Lung (tissue), 12 donors: ENCODE data around the gene GUCD1. TPM values are rescaled to one million over a fixed set of nuclear protein-coding genes. Genes with fewer than 3 reads are reported as not detected.
A peak's percentile ranks its signal among the peaks of the same experiment; 100 is the strongest.

Experiments
- ATAC-seq: fragments of 200-7000 bp; cut with Tn5 transposase; one replicate; pipeline ENCODE4 v1.9.1; 2020; ENCODE audit warnings: moderate number of reproducible peaks; ENCODE audit not compliant: insufficient read depth, low FRiP score
- DNase-seq, 3 donors: peaks; one replicate each; pipeline ENCODE4 v3.0.0-alpha.2; 2013 to 2017
- H3K27ac ChIP-seq, 2 donors: one replicate each; pipeline ENCODE4 v1.5.1; 2013; ENCODE audit warnings: mild to moderate bottlenecking in 2 of 2, moderate library complexity in 2 of 2, control low read depth in 1 of 2, inconsistent platforms in 1 of 2, low read depth in 1 of 2, low read length in 1 of 2
- H3K27me3 ChIP-seq, 3 donors: one replicate each; pipeline ENCODE4 v1.5.1; 2013; ENCODE audit warnings: low read length in 2 of 3; ENCODE audit not compliant: control insufficient read depth in 3 of 3, insufficient read depth in 3 of 3
- H3K36me3 ChIP-seq, 4 donors: one replicate each; pipeline ENCODE4 v1.5.1; 2013; ENCODE audit warnings: low read length in 4 of 4, mild to moderate bottlenecking in 1 of 4, moderate library complexity in 1 of 4; ENCODE audit not compliant: control insufficient read depth in 4 of 4, insufficient read depth in 4 of 4
- H3K4me1 ChIP-seq, 5 donors: one replicate each; pipeline ENCODE4 v1.5.1; 2013; ENCODE audit warnings: low read length in 5 of 5, mild to moderate bottlenecking in 2 of 5, moderate library complexity in 1 of 5; ENCODE audit not compliant: control insufficient read depth in 5 of 5, insufficient read depth in 5 of 5
- H3K4me3 ChIP-seq: one replicate; pipeline ENCODE4 v1.5.1; 2013; ENCODE audit warnings: mild to moderate bottlenecking, control low read depth, moderate library complexity
- H3K9ac ChIP-seq, 2 donors: one replicate each; pipeline ENCODE4 v1.5.1; 2013; ENCODE audit warnings: low read length in 2 of 2, control low read depth in 1 of 2; ENCODE audit not compliant: insufficient read depth in 1 of 2
- H3K9me3 ChIP-seq, 4 donors: one replicate each; pipeline ENCODE4 v1.5.1; 2013; ENCODE audit warnings: low read length in 3 of 4, mild to moderate bottlenecking in 1 of 4, moderate library complexity in 1 of 4; ENCODE audit not compliant: control insufficient read depth in 4 of 4, insufficient read depth in 3 of 4
- CTCF ChIP-seq: IDR thresholded peaks from 2 replicates; pipeline ENCODE4 v1.5.1; 2012; ENCODE audit warnings: mild to moderate bottlenecking; ENCODE audit errors: control extremely low read depth, extremely low read depth
- WGBS, 2 donors: extraction: QIAGEN DNeasy Blood & Tissue Kit; methylation state at CpG; one replicate each; pipeline ENCODE4 v1.1.7; 2013; 5-methylcytosine and 5-hydroxymethylcytosine counted together
- polyA plus RNA-seq, 2 donors: library from polyadenylated mRNA; stranded (reverse); fragments of 200-250 nt; gene quantifications; one replicate each; pipeline ENCODE4 v1.2.1, GENCODE V29; 2013
- total RNA-seq, 2 donors: library from RNA; depleted of rRNA in 1 of 2; stranded (reverse); fragments of >200 nt in 1 of 2; gene quantifications; one replicate each; pipeline ENCODE4 v1.2.1, GENCODE V29; 2014 to 2021
- donor health status: control.
- donor health status: control.
- donor health status: Bipolar disorder and iron deficiency.
- donor health status: healthy.
- donor health status: DM: yes; HTN: yes; CAD: no.

The GUCD1 gene
- total and polyA plus RNA-seq, 4 donors: 87.8 to 130 (median 107) TPM

GRCh38 chr22:24589518-24590030 lies 34.6 kb upstream of the GUCD1 start:
- Histone ChIP-seq H3K4me3 (no peak overlapping the region), H3K27ac (no peak overlapping the region), H3K9ac (no peak overlapping the region), H3K9me3 (no peaks in the 10 kb centered on the region), H3K27me3 (no peaks in the 10 kb centered on the region), H3K4me1 (peaks cover 0 to 24% (median 9%) of the 10 kb centered on the region in 5 donors), H3K36me3 (peaks cover 0 to 25% (median 13%) of the 10 kb centered on the region in 4 donors)
- WGBS, 2 donors: 92 to 93% methylated on average over 7 of the region's 7 CpGs
- no peak for TF ChIP-seq CTCF
- ATAC-seq (no peak), DNase-seq (no peak)

GRCh38 chr22:24588757-24589481 lies 34.0 kb upstream of the GUCD1 start:
- WGBS, 2 donors: 93 to 95% methylated on average over 21 of the region's 21 CpGs
- Histone ChIP-seq H3K27ac (no peak overlapping the region), H3K36me3 (peaks cover 0 to 25% (median 13%) of the 10 kb centered on the region in 4 donors), H3K4me1 (peaks cover 0 to 18% (median 7%) of the 10 kb centered on the region in 5 donors), H3K4me3 (no peak overlapping the region), H3K9ac (no peak overlapping the region), H3K9me3 (no peaks in the 10 kb centered on the region), H3K27me3 (no peaks in the 10 kb centered on the region)
- DNase-seq (no peak), ATAC-seq (no peak)
- TF ChIP-seq CTCF: no peak

GRCh38 chr22:24588381-24588756 lies 33.4 kb upstream of the GUCD1 start:
- no peak overlapping the region for H3K27ac ChIP-seq
- H3K4me1 ChIP-seq: peaks cover 0 to 20% (median 9%) of the 10 kb centered on the region in 5 donors
- 64 to 81% methylated on average over 6 to 13 of the region's 13 CpGs for WGBS, 2 donors
- DNase-seq (peak in 2 of 3 donors; percentile 43 to 59), ATAC-seq (no peak)
- no peaks in the 10 kb centered on the region for H3K27me3 ChIP-seq
- no peak overlapping the region for H3K9ac ChIP-seq
- H3K36me3 ChIP-seq: peaks cover 0 to 25% (median 13%) of the 10 kb centered on the region in 4 donors
- no peaks in the 10 kb centered on the region for H3K9me3 ChIP-seq
- TF ChIP-seq CTCF: no peak
- no peak overlapping the region for H3K4me3 ChIP-seq
